ENCODE measurements around the gene ZRANB3.
"Not testable (repeated sequence)": the region's sequence is repeated elsewhere in the genome, so short reads cannot be mapped to it uniquely, and the experiment has no call there.

Gene ZRANB3

DNA sequence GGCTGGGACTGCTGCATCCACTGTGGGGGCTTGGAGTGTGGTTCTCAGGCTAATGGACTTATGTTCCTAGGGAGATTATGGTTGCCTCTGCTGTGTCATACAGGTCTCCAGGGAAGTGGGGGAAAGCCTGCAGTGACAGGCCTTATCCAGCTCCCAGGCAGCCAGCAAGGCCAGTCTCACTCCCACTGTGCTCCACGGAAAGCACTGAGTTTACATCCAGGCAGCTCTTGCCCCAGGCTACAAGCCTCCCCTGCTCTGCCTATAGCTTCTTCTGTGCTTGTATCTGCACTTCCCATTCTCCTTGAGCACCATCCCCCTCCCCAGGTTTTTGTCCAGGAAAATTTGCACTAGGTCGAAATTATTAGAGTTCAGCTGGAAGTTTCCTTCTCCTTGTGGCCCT, 231.9 kb downstream of the ZRANB3 start:
- ATAC-seq: no peak
- TF ChIP-seq, protein P1, sequence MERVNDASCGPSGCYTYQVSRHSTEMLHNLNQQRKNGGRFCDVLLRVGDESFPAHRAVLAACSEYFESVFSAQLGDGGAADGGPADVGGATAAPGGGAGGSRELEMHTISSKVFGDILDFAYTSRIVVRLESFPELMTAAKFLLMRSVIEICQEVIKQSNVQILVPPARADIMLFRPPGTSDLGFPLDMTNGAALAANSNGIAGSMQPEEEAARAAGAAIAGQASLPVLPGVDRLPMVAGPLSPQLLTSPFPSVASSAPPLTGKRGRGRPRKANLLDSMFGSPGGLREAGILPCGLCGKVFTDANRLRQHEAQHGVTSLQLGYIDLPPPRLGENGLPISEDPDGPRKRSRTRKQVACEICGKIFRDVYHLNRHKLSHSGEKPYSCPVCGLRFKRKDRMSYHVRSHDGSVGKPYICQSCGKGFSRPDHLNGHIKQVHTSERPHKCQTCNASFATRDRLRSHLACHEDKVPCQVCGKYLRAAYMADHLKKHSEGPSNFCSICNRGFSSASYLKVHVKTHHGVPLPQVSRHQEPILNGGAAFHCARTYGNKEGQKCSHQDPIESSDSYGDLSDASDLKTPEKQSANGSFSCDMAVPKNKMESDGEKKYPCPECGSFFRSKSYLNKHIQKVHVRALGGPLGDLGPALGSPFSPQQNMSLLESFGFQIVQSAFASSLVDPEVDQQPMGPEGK (CRISPR knock-in tag; IDR thresholded peaks at IDR 0.05; ENCODE audit: borderline replicate concordance): no peak
- TF ChIP-seq RARB (CRISPR knock-in tag; IDR thresholded peaks at IDR 0.05): no peak
- no peak for TF ChIP-seq PPARA (CRISPR knock-in tag; IDR thresholded peaks at IDR 0.05; ENCODE audit: borderline replicate concordance)
- TF ChIP-seq ISL1 (CRISPR knock-in tag; IDR thresholded peaks at IDR 0.05): no peak
- TF ChIP-seq, protein P2, sequence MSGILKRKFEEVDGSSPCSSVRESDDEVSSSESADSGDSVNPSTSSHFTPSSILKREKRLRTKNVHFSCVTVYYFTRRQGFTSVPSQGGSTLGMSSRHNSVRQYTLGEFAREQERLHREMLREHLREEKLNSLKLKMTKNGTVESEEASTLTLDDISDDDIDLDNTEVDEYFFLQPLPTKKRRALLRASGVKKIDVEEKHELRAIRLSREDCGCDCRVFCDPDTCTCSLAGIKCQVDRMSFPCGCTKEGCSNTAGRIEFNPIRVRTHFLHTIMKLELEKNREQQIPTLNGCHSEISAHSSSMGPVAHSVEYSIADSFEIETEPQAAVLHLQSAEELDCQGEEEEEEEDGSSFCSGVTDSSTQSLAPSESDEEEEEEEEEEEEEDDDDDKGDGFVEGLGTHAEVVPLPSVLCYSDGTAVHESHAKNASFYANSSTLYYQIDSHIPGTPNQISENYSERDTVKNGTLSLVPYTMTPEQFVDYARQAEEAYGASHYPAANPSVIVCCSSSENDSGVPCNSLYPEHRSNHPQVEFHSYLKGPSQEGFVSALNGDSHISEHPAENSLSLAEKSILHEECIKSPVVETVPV (CRISPR knock-in tag; IDR thresholded peaks at IDR 0.05): no peak
- no peak for TF ChIP-seq ESRRG (CRISPR knock-in tag; IDR thresholded peaks at IDR 0.05)

DNA sequence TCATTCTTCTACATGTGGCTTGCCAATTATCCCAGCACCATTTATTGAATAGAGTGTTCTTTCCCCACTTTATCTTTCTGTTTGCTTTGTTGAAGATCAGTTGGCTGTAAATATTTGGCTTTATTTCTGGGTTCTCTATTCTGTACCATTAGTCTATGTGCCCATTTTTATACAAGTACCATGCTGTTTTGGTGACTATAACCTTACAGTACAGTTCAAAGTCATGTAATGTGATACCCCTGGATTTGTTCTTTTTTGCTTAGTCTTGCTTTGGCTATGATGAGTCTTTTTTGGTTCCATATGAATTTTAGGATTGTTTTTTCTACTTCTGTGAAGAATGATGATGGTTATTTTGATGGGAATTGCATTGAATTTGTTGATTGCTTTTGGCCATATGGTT, 243.9 kb downstream of the ZRANB3 start:
- ATAC-seq: not testable (repeated sequence)

DNA sequence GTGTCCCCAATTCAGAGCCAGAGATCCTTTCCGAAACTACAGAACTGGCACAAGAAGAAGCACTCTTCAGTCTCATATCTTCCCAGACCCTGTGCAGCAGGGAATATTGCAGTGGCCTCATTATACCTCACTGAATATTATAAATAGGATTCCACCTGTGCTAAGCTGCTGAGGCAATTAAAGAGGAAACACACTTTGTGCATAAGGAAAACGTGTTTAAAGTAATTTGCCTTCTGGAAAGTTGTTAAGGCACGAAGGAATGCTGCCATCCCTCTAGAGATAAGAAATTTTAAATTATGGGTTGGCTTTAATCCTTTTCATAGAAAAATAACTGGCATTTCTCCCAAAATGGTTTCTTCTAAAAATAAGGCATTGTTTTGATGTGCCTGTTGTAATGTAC, 245.6 kb downstream of the ZRANB3 start:
- TF ChIP-seq CSDC2 (CRISPR knock-in tag; IDR thresholded peaks at IDR 0.05): no peak
- TF ChIP-seq SNAI2 (CRISPR knock-in tag; IDR thresholded peaks at IDR 0.05): no peak
- no peak for TF ChIP-seq RARB (CRISPR knock-in tag; IDR thresholded peaks at IDR 0.05)
- no peak for TF ChIP-seq PPARA (CRISPR knock-in tag; IDR thresholded peaks at IDR 0.05; ENCODE audit: borderline replicate concordance)
- TF ChIP-seq, protein P1 (CRISPR knock-in tag; IDR thresholded peaks at IDR 0.05; ENCODE audit: borderline replicate concordance): no peak
- TF ChIP-seq GLIS3 (CRISPR knock-in tag; IDR thresholded peaks at IDR 0.05): no peak
- TF ChIP-seq, protein P3, sequence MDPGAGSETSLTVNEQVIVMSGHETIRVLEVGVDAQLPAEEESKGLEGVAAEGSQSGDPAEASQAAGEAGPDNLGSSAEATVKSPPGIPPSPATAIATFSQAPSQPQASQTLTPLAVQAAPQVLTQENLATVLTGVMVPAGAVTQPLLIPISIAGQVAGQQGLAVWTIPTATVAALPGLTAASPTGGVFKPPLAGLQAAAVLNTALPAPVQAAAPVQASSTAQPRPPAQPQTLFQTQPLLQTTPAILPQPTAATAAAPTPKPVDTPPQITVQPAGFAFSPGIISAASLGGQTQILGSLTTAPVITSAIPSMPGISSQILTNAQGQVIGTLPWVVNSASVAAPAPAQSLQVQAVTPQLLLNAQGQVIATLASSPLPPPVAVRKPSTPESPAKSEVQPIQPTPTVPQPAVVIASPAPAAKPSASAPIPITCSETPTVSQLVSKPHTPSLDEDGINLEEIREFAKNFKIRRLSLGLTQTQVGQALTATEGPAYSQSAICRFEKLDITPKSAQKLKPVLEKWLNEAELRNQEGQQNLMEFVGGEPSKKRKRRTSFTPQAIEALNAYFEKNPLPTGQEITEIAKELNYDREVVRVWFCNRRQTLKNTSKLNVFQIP (CRISPR knock-in tag; IDR thresholded peaks at IDR 0.05; ENCODE audit: borderline replicate concordance, low read depth): no peak
- TF ChIP-seq BACH2 (CRISPR knock-in tag; IDR thresholded peaks at IDR 0.05; ENCODE audit: borderline replicate concordance): no peak
- no peak for TF ChIP-seq TOX (CRISPR knock-in tag; IDR thresholded peaks at IDR 0.05; ENCODE audit: borderline replicate concordance)
- TF ChIP-seq ARNTL (CRISPR knock-in tag; IDR thresholded peaks at IDR 0.05; ENCODE audit: borderline replicate concordance, low read depth): no peak
- TF ChIP-seq ZFP30 (CRISPR knock-in tag; IDR thresholded peaks at IDR 0.05): no peak
- TF ChIP-seq TSHZ2 (CRISPR knock-in tag; IDR thresholded peaks at IDR 0.05): no peak
- no peak for TF ChIP-seq ZC3H10 (CRISPR knock-in tag; IDR thresholded peaks at IDR 0.05)
- no peak for TF ChIP-seq ISL1 (CRISPR knock-in tag; IDR thresholded peaks at IDR 0.05)
- no peak for TF ChIP-seq ZNF8 (CRISPR knock-in tag; IDR thresholded peaks at IDR 0.05)
- no peak for TF ChIP-seq ZFP3 (CRISPR knock-in tag; IDR thresholded peaks at IDR 0.05)
- no peak for TF ChIP-seq ZNF565 (CRISPR knock-in tag; conservative IDR thresholded peaks at IDR 0.05; ENCODE audit: low read depth)
- ATAC-seq: no peak

GRCh38 chr2:135281379-135281778, 249.6 kb downstream of the ZRANB3 start:
- no peak for ATAC-seq
- TF ChIP-seq TCF4 (CRISPR knock-in tag; IDR thresholded peaks at IDR 0.05; ENCODE audit: borderline replicate concordance) (no peak), ZFP3 (CRISPR knock-in tag; IDR thresholded peaks at IDR 0.05) (no peak), ZNF565 (CRISPR knock-in tag; conservative IDR thresholded peaks at IDR 0.05; ENCODE audit: low read depth) (no peak), ISL1 (CRISPR knock-in tag; IDR thresholded peaks at IDR 0.05) (no peak), ZNF8 (CRISPR knock-in tag; IDR thresholded peaks at IDR 0.05) (no peak), ZNF70 (CRISPR knock-in tag; IDR thresholded peaks at IDR 0.05) (no peak)
- TF ChIP-seq, protein P2 (CRISPR knock-in tag; IDR thresholded peaks at IDR 0.05): no peak
- TF ChIP-seq, protein P1 (CRISPR knock-in tag; IDR thresholded peaks at IDR 0.05; ENCODE audit: borderline replicate concordance): no peak

Data from SK-N-SH treated with all-trans-retinoic acid at 6 μM for 48 hours (cell line).